ENCODE results near the gene GTPBP4.

Gene GTPBP4

DNA sequence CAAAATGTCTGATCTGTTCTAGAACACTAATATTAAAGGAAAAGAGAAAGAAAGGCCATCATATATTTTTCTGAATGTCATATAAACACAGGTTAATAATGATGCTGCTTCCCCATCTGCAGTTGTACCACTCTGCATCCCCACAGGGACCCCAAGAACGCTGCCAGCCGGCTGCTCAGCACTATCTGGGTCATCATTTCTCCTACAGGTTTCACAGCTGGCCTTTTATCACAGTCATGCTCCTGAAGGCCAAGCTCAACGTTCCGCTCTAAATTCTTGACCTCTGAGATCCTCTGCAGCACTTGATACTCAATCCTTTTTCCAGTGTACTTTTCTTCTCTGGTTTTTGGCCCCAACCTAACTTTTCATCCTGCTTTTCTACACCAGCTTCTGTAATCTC, 55.9 kb downstream of the GTPBP4 start:
- H3K9ac ChIP-seq (ENCODE audit: low read length) = peak overlapping the region; percentile 62
- H4K20me1 ChIP-seq (ENCODE audit: insufficient read depth, low read length) = no peaks in the 10 kb centered on the region
- H3K4me3 ChIP-seq (ENCODE audit: low read depth, low read length, poor library complexity, severe bottlenecking) = peak overlapping the region; percentile 50
- peaks cover 83% of the 10 kb centered on the region for H3K36me3 ChIP-seq (ENCODE audit: insufficient read depth, low read length)
- no peaks in the 10 kb centered on the region for H3K9me3 ChIP-seq (ENCODE audit: low read length)
- peak overlapping the region; percentile 83 for H3K4me2 ChIP-seq (ENCODE audit: low read length)
- no peaks in the 10 kb centered on the region for H3K9me2 ChIP-seq (ENCODE audit: low read depth, low read length)
- peak overlapping the region; percentile 77 for H3K27ac ChIP-seq (ENCODE audit: low read depth, low read length, poor library complexity, severe bottlenecking)
- H3K27me3 ChIP-seq (ENCODE audit: insufficient read depth, low read length) = no peaks in the 10 kb centered on the region
- H3K79me2 ChIP-seq (ENCODE audit: insufficient read depth, low read length) = peaks cover 32% of the 10 kb centered on the region
- TF ChIP-seq, protein P1, sequence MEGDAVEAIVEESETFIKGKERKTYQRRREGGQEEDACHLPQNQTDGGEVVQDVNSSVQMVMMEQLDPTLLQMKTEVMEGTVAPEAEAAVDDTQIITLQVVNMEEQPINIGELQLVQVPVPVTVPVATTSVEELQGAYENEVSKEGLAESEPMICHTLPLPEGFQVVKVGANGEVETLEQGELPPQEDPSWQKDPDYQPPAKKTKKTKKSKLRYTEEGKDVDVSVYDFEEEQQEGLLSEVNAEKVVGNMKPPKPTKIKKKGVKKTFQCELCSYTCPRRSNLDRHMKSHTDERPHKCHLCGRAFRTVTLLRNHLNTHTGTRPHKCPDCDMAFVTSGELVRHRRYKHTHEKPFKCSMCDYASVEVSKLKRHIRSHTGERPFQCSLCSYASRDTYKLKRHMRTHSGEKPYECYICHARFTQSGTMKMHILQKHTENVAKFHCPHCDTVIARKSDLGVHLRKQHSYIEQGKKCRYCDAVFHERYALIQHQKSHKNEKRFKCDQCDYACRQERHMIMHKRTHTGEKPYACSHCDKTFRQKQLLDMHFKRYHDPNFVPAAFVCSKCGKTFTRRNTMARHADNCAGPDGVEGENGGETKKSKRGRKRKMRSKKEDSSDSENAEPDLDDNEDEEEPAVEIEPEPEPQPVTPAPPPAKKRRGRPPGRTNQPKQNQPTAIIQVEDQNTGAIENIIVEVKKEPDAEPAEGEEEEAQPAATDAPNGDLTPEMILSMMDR (IDR thresholded peaks at IDR 0.05; ENCODE audit: low read length) = no peak
- no peak for TF ChIP-seq EZH2 (IDR thresholded peaks at IDR 0.05; ENCODE audit: borderline replicate concordance, low read length)
- H3K4me1 ChIP-seq (ENCODE audit: insufficient read depth, low read length, severe bottlenecking) = peaks cover 38% of the 10 kb centered on the region
- H3F3A ChIP-seq (ENCODE audit: insufficient read depth, low read length) = peaks cover 3% of the 10 kb centered on the region; the same call in 1 of the 2 replicates
- no peak overlapping the region for H2AFZ ChIP-seq (ENCODE audit: low read length)

DNA sequence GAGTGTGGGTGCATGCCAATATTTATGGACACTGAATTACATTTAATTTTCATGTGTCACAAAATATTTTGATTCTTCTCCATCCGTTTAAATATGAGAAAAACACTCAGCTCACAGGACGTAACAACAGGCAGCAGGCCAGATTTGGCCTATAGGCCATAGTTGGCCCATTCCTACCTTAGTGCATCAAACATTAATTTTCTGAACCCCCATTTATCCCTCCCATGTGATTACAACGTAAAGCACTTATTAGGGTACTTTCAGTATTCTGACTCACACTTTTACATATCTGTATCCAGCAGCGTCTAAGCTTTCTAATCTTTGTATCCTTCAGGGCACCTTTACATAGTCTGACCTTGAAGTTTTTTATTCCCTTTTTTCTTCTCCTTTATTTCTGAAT, 56.7 kb downstream of the GTPBP4 start:
- Histone ChIP-seq H3K36me3 (ENCODE audit: insufficient read depth, low read length) (peaks cover 75% of the 10 kb centered on the region), H3F3A (ENCODE audit: insufficient read depth, low read length) (peaks cover 3% of the 10 kb centered on the region; the same call in 1 of the 2 replicates), H4K20me1 (ENCODE audit: insufficient read depth, low read length) (no peaks in the 10 kb centered on the region), H3K9me2 (ENCODE audit: low read depth, low read length) (no peaks in the 10 kb centered on the region), H3K27me3 (ENCODE audit: insufficient read depth, low read length) (no peaks in the 10 kb centered on the region), H3K4me1 (ENCODE audit: insufficient read depth, low read length, severe bottlenecking) (peaks cover 38% of the 10 kb centered on the region), H3K9ac (ENCODE audit: low read length) (peak overlapping the region; percentile 62), H3K4me2 (ENCODE audit: low read length) (peak overlapping the region; percentile 83), H3K9me3 (ENCODE audit: low read length) (no peaks in the 10 kb centered on the region), H3K79me2 (ENCODE audit: insufficient read depth, low read length) (peaks cover 32% of the 10 kb centered on the region), H3K27ac (ENCODE audit: low read depth, low read length, poor library complexity, severe bottlenecking) (peak overlapping the region; percentile 77), H2AFZ (ENCODE audit: low read length) (no peak overlapping the region), H3K4me3 (ENCODE audit: low read depth, low read length, poor library complexity, severe bottlenecking) (peak overlapping the region; percentile 50)
- TF ChIP-seq, protein P1 (IDR thresholded peaks at IDR 0.05; ENCODE audit: low read length) = no peak
- TF ChIP-seq EZH2 (IDR thresholded peaks at IDR 0.05; ENCODE audit: borderline replicate concordance, low read length) = no peak

DNA sequence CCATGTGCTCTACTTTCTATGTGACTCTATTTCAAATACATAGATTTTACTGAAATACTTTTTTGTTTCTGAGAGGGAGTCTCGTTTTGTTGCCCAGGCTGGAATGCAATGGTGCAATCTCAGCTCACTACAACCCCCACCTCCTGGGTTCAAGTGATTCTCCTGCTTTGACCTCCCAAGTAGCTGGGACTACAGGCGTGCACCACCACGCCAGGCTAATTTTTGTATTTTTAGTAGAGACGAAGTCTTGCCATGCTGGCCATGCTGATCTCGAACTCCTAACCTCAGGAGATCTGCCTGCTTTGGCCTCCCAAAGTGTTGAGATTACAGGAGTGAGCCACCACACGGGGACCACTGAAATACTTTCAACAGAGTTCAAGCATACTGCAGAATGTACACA, 57.2 kb downstream of the GTPBP4 start:
- TF ChIP-seq EZH2 (IDR thresholded peaks at IDR 0.05; ENCODE audit: borderline replicate concordance, low read length) = no peak
- TF ChIP-seq, protein P1 (IDR thresholded peaks at IDR 0.05; ENCODE audit: low read length) = no peak
- Histone ChIP-seq H4K20me1 (ENCODE audit: insufficient read depth, low read length) (no peaks in the 10 kb centered on the region), H3K27ac (ENCODE audit: low read depth, low read length, poor library complexity, severe bottlenecking) (peak overlapping the region; percentile 77), H3K9me3 (ENCODE audit: low read length) (no peaks in the 10 kb centered on the region), H3K9me2 (ENCODE audit: low read depth, low read length) (no peaks in the 10 kb centered on the region), H3K27me3 (ENCODE audit: insufficient read depth, low read length) (no peaks in the 10 kb centered on the region), H3K36me3 (ENCODE audit: insufficient read depth, low read length) (peaks cover 70% of the 10 kb centered on the region), H2AFZ (ENCODE audit: low read length) (no peak overlapping the region), H3F3A (ENCODE audit: insufficient read depth, low read length) (peaks cover 6% of the 10 kb centered on the region; the same call in 1 of the 2 replicates), H3K9ac (ENCODE audit: low read length) (no peak overlapping the region), H3K4me3 (ENCODE audit: low read depth, low read length, poor library complexity, severe bottlenecking) (peak overlapping the region; percentile 50), H3K4me1 (ENCODE audit: insufficient read depth, low read length, severe bottlenecking) (peaks cover 41% of the 10 kb centered on the region), H3K79me2 (ENCODE audit: insufficient read depth, low read length) (peaks cover 32% of the 10 kb centered on the region), H3K4me2 (ENCODE audit: low read length) (peak overlapping the region; percentile 83)
